Lung (tissue), 12 donors: ENCODE data around the gene CCDC8. TPM values are rescaled to one million over a fixed set of nuclear protein-coding genes. Genes with fewer than 3 reads are reported as not detected.

Experiments
- ATAC-seq: fragments of 200-7000 bp; cut with Tn5 transposase; one replicate; pipeline ENCODE4 v1.9.1; 2020; ENCODE audit warnings: moderate number of reproducible peaks; ENCODE audit not compliant: insufficient read depth, low FRiP score
- DNase-seq, 3 donors: peaks; one replicate each; pipeline ENCODE4 v3.0.0-alpha.2; 2013 to 2017
- H3K27ac ChIP-seq, 2 donors: one replicate each; pipeline ENCODE4 v1.5.1; 2013; ENCODE audit warnings: mild to moderate bottlenecking in 2 of 2, moderate library complexity in 2 of 2, control low read depth in 1 of 2, inconsistent platforms in 1 of 2, low read depth in 1 of 2, low read length in 1 of 2
- H3K27me3 ChIP-seq, 3 donors: one replicate each; pipeline ENCODE4 v1.5.1; 2013; ENCODE audit warnings: low read length in 2 of 3; ENCODE audit not compliant: control insufficient read depth in 3 of 3, insufficient read depth in 3 of 3
- H3K36me3 ChIP-seq, 4 donors: one replicate each; pipeline ENCODE4 v1.5.1; 2013; ENCODE audit warnings: low read length in 4 of 4, mild to moderate bottlenecking in 1 of 4, moderate library complexity in 1 of 4; ENCODE audit not compliant: control insufficient read depth in 4 of 4, insufficient read depth in 4 of 4
- H3K4me1 ChIP-seq, 5 donors: one replicate each; pipeline ENCODE4 v1.5.1; 2013; ENCODE audit warnings: low read length in 5 of 5, mild to moderate bottlenecking in 2 of 5, moderate library complexity in 1 of 5; ENCODE audit not compliant: control insufficient read depth in 5 of 5, insufficient read depth in 5 of 5
- H3K4me3 ChIP-seq: one replicate; pipeline ENCODE4 v1.5.1; 2013; ENCODE audit warnings: mild to moderate bottlenecking, control low read depth, moderate library complexity
- H3K9ac ChIP-seq, 2 donors: one replicate each; pipeline ENCODE4 v1.5.1; 2013; ENCODE audit warnings: low read length in 2 of 2, control low read depth in 1 of 2; ENCODE audit not compliant: insufficient read depth in 1 of 2
- H3K9me3 ChIP-seq, 4 donors: one replicate each; pipeline ENCODE4 v1.5.1; 2013; ENCODE audit warnings: low read length in 3 of 4, mild to moderate bottlenecking in 1 of 4, moderate library complexity in 1 of 4; ENCODE audit not compliant: control insufficient read depth in 4 of 4, insufficient read depth in 3 of 4
- CTCF ChIP-seq: IDR thresholded peaks from 2 replicates; pipeline ENCODE4 v1.5.1; 2012; ENCODE audit warnings: mild to moderate bottlenecking; ENCODE audit errors: control extremely low read depth, extremely low read depth
- WGBS, 2 donors: extraction: QIAGEN DNeasy Blood & Tissue Kit; methylation state at CpG; one replicate each; pipeline ENCODE4 v1.1.7; 2013; 5-methylcytosine and 5-hydroxymethylcytosine counted together
- polyA plus RNA-seq, 2 donors: library from polyadenylated mRNA; stranded (reverse); fragments of 200-250 nt; gene quantifications; one replicate each; pipeline ENCODE4 v1.2.1, GENCODE V29; 2013
- total RNA-seq, 2 donors: library from RNA; depleted of rRNA in 1 of 2; stranded (reverse); fragments of >200 nt in 1 of 2; gene quantifications; one replicate each; pipeline ENCODE4 v1.2.1, GENCODE V29; 2014 to 2021
- donor health status: control.
- donor health status: control.
- donor health status: Bipolar disorder and iron deficiency.
- donor health status: healthy.
- donor health status: DM: yes; HTN: yes; CAD: no.

The CCDC8 gene
- total and polyA plus RNA-seq, 4 donors: 3.9 to 45.7 (median 13.0) TPM

- WGBS, 2 donors: 91 to 92% methylated on average over 33 of the region's 33 CpGs
- peaks cover 0 to 35% (median 5%) of the 10 kb centered on the region in 5 donors for H3K4me1 ChIP-seq
- no peak overlapping the region for H3K4me3 ChIP-seq
- no peaks in the 10 kb centered on the region for H3K27me3 ChIP-seq
- ATAC-seq: no peak
- no peak overlapping the region for H3K9ac ChIP-seq
- no peak for DNase-seq
- no peaks in the 10 kb centered on the region for H3K9me3 ChIP-seq
- TF ChIP-seq CTCF: no peak
- H3K27ac ChIP-seq: no peak overlapping the region
- H3K36me3 ChIP-seq: peaks cover 8 to 52% (median 28%) of the 10 kb centered on the region in 4 donors
Measured at GRCh38 chr19:46391296-46392251, 21.8 kb downstream of the CCDC8 start.

DNA sequence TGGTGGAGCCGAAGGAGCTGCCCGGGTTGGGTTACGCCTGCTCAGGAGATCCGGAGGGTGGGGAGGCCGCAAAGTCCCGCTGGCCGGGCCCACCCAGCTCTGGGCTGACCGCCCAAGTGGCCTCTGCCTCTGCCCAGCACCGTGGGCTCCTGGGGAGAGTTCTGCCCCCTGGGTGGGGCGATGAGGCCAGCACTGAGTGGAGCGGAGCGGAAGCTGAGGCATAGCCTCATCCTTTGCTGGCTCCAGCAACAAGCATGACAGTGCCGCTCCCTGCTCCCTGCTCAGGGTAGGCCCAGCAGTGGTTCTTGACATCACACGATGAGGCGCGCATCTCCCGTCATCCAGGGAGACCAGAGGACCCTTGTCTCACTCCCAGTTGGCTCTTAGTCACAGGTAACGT, 22.5 kb downstream of the CCDC8 start:
- TF ChIP-seq CTCF: no peak
- no peaks in the 10 kb centered on the region for H3K27me3 ChIP-seq
- H3K36me3 ChIP-seq: peaks cover 8 to 54% (median 29%) of the 10 kb centered on the region in 4 donors
- H3K27ac ChIP-seq: no peak overlapping the region
- no peak for DNase-seq
- no peaks in the 10 kb centered on the region for H3K9me3 ChIP-seq
- 94 to 96% methylated on average over 18 of the region's 18 CpGs for WGBS, 2 donors
- no peak overlapping the region for H3K4me3 ChIP-seq
- H3K9ac ChIP-seq: no peak overlapping the region
- peaks cover 0 to 35% (median 5%) of the 10 kb centered on the region in 5 donors for H3K4me1 ChIP-seq
- ATAC-seq: no peak

DNA sequence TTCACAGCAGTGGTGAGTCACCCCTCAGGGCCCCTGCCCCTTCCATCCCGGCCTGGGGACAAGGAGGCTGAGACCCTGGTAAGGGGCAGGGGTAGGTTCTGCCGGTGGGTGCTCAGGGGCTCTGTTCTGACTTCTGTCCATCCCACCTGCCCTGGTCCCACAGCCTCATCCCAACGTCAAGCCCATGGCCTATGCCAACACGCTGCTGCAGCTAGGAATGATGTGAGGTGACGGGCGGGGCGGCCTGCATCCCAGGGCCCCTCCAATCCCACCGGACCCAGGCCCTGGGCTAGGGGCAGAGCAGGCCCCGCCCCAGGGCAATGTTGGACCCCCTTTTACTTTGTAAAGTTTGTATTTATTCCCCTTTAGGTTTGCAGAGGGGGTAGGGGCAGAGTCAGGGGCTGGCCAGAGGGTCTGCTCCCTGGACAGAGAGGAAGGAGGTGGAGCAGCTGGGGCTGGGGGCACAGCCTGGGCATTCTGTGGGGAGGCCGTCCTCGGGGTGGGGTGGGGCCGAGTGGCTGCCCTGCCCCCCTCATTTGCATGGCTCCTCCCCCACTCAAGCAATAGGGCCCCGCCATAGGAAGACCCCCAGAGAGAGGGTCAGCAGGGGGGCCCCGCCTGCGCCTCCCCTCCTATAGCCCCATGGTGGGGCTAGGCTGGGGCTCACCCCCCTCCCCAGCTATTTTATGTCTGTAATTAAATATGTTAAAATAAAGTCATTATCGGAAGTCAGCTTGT, 23.1 kb downstream of the CCDC8 start:
- H3K4me1 ChIP-seq: peaks cover 0 to 35% (median 5%) of the 10 kb centered on the region in 5 donors
- ATAC-seq (no peak), DNase-seq (no peak)
- H3K9ac ChIP-seq: no peak overlapping the region
- H3K27ac ChIP-seq: no peak overlapping the region
- peaks cover 8 to 54% (median 29%) of the 10 kb centered on the region in 4 donors for H3K36me3 ChIP-seq
- TF ChIP-seq CTCF: no peak
- H3K27me3 ChIP-seq: no peaks in the 10 kb centered on the region
- H3K9me3 ChIP-seq: no peaks in the 10 kb centered on the region
- whole genome bisulfite sequencing, 2 donors: 94 to 96% methylated on average over 14 to 16 of the region's 16 CpGs
- H3K4me3 ChIP-seq: no peak overlapping the region
